GM12801 (cell line): ENCODE data around the gene ADAMTS13.

Experiments
- CTCF ChIP-seq: IDR thresholded peaks from one replicate; pipeline ENCODE4 v1.5.1; 2011; ENCODE audit warnings: control low read depth; ENCODE audit not compliant: insufficient read length; ENCODE audit errors: extremely low read depth

The ADAMTS13 gene

DNA sequence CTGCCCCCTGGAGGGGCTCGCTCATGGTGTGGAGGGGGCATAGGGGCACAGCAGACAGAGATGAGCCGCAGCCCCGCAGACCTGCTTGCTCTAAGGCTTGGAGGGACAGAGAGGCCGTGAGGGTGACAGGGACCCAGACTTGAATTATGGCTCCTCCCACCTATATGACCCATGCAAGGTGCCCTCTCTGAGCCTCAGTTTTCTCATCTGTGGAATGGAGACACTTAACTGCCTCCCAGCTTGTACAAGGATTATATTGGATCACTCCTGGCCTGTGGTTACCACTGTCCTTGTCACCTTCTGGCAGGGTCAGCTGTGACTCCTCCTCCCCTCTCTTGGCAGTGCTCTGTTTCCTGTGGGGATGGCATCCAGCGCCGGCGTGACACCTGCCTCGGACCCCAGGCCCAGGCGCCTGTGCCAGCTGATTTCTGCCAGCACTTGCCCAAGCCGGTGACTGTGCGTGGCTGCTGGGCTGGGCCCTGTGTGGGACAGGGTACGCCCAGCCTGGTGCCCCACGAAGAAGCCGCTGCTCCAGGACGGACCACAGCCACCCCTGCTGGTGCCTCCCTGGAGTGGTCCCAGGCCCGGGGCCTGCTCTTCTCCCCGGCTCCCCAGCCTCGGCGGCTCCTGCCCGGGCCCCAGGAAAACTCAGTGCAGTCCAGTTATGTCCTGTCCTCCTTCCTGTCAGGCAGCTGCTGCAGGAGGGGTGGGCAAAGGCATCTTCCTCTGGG lies 32.9 kb downstream of the ADAMTS13 start:
- TF ChIP-seq CTCF = no peak

DNA sequence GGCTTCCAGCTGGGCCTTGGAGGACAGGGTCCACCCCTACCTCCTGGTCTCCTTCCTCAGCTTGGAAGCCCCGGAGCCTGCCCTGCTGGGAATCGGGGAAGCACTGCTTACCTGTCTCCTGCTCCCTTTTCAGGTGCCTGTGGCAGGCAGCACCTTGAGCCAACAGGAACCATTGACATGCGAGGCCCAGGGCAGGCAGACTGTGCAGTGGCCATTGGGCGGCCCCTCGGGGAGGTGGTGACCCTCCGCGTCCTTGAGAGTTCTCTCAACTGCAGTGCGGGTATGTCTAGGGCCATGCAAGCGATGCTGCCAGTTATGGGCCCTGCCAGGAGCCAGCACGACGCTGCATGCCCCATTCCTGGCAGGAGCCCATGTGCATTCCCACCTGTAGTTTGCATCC lies 33.8 kb downstream of the ADAMTS13 start:
- no peak for TF ChIP-seq CTCF

- TF ChIP-seq CTCF = no peak
These were observed 34.2 kb downstream of the ADAMTS13 start for GRCh38 chr9:133456409-133456808.

DNA sequence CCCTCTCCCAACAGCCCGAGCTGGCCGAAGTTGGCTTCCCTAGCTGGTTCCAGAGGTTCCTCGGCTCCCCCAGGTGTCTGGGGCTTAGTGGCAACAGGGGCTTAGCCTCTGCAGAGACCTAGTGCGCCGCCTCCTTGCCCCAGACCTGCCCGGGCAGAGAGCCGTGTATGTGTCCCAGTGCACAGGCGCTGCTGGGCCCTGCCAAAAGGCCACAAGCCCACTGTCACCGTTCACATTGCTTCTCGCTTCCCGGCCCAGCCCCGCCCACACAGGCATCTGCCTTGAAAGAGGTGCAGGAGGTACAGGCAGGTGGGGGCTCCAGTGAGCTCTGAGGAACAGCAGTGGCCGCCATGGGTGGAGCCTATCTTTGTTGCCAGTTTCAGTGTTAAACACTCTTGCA lies 35.1 kb downstream of the ADAMTS13 start:
- no peak for TF ChIP-seq CTCF

- TF ChIP-seq CTCF = no peak
These were observed 35.6 kb downstream of the ADAMTS13 start for GRCh38 chr9:133457748-133458147.

DNA sequence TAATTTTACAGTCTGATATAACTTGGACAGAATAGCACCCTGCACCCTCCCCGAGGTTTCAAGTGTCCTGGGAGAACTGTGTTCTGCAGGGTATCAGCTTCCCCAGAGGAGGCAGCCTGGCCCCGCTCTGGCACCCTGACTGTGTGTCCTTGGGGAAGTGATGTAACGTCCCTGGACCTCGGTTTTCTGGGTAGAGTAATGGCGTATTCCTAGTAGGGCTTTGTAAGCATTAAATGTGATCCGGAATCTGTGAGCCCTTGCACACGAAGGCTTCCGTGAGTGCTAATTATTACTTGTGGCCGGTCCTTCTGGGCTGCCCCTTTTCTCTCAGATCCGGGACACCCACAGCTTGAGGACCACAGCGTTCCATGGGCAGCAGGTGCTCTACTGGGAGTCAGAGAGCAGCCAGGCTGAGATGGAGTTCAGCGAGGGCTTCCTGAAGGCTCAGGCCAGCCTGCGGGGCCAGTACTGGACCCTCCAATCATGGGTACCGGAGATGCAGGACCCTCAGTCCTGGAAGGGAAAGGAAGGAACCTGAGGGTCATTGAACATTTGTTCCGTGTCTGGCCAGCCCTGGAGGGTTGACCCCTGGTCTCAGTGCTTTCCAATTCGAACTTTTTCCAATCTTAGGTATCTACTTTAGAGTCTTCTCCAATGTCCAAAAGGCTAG lies 36.6 kb downstream of the ADAMTS13 start:
- TF ChIP-seq CTCF = no peak

DNA sequence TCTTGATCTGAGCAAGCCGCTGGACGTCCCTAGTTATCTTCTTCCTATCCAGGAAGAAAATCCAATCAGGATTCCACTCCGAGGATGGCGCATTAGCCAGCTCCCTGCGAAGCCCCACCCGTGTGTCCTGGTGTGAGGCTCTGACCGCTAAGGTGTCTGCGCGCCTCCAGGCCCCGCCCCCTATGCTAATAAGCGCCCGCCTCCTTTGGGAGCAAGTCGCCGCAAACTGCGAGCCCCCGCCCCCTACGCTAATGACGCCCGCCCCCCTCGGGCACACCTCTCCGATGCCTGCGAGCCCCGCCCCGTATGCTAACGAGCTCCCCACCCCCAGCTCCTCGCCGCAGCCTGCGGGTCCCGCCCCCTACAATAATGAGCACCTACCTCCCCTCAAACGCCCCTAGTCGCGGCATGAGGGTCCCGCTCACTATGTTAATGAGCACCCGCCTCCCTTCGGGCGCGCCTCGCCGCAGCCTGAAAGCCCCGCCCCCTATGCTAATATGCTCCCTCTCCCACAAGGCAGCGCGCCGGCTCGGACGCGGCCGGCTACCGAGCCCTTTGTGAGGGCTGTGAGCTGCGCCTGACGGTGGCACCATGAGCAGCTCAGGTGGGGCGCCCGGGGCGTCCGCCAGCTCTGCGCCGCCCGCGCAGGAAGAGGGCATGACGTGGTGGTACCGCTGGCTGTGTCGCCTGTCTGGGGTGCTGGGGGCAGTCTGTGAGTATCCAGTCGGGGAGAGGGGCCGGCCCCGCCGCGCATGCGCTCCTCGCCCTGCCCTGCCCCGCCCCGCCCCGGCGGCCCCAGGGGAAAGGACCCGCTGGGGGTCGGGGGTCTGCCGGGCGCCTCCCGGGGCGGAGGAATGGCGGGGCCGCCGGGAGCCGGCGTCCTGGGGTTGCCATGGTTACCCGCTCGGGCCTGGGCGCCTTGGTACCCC lies 37.6 kb downstream of the ADAMTS13 start, which contains the start of gene CACFD1:
Gene CACFD1, plus strand, starts transcription at position 503 of the 929 bp plus-strand sequence. Its CDS starts 89 bp downstream, at position 592.
- no peak for TF ChIP-seq CTCF
